MV-4-11 (cell line): ENCODE measurements around the gene ACSS3.

ENCODE experiments used
- DNase-seq: peaks from one replicate; lab custom pipeline; 2025; lab: John Stamatoyannopoulos, UW

The ACSS3 gene

DNA sequence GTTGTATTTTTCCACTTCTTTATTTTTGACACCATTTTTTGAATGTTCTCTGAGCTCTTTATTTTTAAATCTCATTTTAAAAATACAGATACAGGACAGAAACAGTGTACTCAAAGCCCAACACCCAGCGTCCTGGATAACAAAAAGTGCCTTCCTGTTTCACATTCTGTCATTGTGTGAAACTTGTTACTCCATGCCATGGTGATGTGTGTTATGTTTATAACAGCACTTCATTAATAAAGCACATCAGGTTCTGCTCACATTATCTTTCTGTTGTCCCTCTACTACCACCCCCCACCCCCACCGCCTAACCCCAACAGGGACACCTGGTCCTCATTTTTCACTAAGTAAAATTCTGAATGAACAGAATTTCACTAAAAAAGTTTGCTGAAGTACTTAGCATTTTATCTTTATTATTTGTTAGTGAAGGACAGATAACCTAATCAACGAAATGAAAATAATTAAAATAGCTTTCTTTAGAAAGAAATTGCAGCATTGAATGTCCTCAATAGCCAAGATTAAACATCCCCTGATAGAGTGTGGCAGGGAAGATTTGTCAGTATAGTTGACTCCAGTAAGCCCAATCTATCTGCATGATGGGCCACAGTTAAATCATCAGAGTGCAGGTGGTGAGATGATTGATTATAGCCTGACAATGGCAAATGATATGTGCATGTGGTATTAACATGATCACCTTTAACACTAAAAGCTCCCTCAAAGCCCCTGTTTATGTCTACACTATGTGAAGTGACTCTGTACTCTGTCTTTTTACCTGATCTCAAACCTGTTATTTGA, 153.9 kb downstream of the ACSS3 start:
- DNase-seq: peak; percentile 3

DNA sequence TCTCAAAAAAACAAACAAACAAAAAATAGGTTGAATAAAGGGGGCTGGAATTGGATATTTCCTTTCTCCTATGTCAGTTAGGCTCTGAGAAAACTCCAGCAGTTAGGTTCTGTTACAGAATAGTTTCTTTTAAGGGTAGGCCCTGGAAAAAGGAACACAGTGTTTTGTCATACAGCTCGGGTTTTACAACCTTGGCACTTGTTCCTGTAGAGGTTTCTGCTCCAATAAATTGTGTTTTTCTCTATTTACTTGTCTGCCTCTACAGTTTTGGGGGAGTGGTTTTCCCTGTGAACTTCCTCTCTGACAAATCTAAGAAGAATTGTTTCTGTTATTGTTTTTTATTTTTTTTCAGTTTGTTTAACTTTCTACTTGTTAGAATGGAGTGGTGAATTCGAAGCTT, 167.6 kb downstream of the ACSS3 start:
- no peak for DNase-seq

DNA sequence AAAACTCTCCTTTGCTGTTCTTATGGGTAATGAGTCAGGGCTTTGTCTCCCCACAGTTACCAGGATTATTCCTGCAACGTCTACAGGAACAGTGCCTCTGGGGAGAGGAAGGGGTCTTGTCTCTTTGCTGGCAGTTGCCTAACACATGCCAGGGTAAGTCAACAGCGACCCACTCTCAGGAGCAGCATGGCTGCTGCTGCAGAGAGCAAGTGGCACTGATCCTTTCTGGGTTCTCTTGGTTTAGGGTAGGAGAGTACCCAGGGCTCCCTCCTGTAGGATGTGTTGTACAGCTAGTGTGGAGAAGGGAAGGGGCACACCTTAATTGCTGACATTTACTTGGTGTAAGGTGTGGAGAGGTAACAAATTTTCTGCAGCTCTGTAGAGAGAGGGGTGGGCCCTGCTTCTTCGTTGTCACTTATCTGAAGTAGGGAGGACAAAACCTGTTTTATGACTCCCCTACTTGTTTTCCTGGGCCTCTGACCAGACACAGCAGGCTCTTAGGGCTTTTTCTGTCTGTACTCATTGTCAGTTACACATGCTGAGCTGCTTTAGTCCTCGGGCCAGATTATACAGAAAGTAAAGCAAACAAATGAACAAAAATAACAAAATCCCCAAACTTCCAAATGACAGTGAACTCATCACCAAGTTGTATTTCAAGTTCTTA, 168.2 kb downstream of the ACSS3 start:
- no peak for DNase-seq

DNA sequence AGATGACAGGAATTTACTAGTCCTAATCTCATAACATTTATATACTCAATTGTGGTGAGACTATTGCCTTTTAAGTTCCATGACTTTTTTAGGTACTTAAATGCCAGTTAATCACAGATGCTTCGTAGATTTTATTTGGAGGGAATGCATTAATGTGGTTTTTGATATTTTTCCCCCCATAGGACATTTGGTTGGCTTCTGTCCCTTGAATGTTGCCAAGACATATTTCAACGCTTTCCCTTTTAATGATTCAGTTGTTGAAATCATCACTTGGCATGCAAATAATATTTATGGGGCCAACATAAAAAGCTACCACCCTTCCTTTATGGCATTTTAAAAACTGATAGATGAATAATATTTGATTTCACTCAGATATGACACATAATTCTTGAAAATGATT, 172.1 kb downstream of the ACSS3 start:
- no peak for DNase-seq

DNA sequence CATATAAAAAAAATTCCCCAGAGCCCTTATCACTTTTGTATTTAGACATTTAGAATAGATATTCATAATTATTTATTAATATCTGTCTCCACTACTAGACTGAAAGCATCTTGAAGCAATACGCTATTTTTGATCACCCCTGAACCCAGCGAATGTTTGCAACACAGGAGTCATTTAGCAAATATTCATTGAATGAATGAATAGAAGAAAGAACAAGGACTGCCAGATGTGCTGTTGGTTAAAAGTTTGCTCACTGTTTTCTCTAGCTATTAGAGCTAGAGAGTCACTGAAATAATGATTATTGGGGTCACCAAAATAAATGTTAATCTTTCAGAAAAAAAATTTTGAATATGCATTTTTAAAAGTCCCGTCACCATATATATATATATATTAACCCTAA, 174.3 kb downstream of the ACSS3 start:
- no peak for DNase-seq

DNA sequence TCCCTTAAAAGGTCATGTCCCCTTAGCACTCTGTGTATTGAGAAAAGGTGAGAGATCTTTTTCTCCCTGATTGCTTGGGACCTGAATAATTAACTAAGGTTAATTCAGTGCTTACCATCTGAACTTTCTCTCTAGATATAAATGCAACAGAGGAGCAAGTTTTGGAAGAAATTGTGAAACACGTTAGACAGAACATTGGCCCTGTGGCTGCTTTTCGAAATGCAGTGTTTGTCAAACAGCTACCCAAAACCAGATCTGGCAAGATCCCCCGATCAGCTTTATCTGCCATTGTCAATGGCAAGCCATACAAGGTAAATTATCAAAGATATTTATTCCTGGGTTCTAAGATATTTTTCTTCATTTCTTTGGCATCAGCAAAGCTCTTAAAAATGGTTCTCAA, 175.5 kb downstream of the ACSS3 start:
- DNase-seq: no peak

DNA sequence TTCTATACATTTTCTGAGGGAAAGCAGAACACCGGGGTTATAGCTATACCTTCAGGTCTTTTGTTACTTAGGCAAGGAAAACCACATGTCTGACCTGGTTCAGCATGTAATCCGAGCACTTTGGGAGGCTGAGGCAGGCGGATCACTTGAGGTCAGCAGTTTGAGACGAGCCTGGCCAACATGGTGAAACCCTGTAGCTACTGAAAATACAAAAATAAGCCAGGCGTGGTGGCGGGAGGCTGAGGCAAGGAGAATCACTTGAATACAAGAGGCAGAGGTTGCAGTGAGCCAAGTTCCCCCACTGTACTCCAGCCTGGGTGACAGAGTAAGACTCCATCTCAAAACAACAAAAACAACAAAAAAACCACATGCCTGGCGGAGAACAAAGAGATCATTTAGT, 177.6 kb downstream of the ACSS3 start:
- DNase-seq: no peak

DNA sequence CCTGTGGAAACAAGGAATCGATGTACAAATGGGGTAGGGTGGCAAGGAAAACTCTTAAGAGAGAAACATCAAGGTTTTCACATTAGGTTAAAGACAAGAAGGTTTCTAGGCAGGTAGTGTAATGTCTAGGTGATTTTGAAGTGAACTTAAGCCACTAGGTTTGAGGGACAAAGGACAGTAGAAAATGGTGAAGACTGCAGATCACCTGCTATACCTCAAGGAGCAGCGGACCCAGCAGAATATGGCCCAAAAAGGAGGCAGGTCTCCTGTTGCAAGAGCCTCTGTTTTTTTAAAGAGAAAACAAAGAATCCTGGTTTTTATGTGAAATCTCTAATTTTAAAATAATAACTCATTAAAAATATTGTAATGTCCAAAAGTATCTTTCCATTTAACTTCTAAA, 178.1 kb downstream of the ACSS3 start:
- DNase-seq: no peak

DNA sequence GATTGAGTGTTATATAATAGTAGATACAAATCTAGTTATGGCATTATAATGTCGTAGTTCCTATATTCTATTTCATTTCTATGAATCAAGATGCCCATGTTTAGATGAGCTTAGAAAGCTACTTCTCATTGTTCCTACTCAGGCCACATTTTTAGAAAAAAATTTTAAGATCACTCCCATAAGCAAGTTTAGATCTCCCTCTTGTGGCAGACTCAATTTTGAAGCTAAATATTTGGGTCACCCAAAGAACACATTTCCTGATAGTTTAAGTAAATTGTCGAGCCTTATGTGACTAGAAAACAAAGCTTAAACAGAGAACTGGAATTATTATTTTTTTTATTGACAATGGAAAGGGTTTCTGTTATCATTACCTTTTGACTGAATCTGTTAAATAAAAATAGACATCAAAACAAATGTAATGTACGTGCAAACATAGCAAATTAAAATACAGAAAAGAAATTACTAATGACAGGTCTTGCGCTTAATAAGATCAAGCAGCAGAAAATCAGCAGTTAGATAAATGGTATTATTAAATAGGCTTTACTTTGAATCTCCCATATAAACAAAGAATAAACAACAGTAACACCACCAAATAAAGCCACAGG, 180.2 kb downstream of the ACSS3 start:
- peak; percentile 19 for DNase-seq

DNA sequence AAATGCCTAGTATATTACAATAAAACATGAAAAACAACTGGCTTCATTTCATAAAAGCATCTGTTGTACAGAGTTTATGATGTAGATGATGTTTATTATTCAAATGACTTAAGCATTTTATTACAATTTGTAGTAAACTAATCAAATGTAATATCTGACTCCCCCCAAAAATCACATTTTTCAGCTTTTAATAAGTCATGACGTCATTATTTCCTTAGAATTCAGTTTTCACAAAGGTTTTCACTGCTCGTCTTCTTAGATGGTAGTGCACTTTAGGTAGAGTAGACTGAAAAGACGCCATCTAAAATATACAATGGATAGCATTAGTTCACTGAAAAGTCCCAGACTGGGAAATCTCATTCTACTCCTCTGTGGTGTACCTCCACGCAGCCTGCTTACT, 181.5 kb downstream of the ACSS3 start:
- DNase-seq: no peak

DNA sequence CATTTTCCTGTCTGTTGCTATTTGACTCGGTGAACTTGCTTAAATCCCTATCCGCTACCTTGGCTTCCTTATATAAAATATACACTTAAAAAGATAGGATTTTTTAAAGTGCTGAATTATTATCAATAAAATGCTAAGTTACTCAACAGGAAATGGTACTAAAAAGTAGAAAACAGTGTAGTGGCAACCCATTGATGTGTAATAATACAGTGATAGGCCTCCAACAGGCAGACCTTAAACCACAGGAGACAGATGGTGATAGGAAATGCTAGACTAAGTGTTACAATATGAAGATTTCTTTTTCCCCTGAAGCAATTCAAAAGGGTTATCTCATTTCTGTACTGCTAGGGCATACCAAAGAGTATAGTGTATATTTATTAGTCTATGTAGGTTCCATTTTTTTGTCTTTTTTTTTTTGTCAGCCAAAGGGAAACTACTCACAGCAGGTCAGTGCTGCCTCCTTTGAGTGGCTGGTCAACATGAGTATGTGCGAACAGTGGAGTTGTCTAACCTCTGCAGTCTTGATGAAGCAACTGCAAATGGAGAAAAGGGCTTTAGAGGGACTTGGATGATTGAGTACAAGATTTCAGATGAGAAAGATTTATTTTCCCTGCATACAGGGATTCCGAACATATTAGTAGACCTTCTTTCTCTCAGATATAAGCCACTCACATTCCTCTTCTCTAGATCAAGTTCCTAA, 183.8 kb downstream of the ACSS3 start:
- no peak for DNase-seq

DNA sequence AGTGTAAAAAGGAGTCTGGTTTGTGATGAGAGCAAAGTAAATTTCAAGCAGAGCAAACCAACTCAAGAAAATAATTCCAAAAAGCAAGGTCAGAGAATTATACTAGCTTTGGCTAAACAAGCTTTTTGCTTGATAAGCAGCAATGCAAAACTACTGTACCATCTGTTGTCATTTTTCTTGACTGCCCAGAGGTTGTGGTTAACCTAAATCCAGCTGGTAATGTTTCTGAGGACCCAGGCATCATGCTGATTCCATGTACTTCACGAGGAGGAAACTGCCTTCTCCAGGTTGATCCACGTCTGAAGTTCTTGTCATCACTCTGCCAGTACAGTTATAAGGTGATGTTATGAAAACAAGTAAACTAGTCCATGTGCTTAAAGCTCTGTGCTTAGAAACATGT, 185.2 kb downstream of the ACSS3 start:
- DNase-seq: no peak

DNA sequence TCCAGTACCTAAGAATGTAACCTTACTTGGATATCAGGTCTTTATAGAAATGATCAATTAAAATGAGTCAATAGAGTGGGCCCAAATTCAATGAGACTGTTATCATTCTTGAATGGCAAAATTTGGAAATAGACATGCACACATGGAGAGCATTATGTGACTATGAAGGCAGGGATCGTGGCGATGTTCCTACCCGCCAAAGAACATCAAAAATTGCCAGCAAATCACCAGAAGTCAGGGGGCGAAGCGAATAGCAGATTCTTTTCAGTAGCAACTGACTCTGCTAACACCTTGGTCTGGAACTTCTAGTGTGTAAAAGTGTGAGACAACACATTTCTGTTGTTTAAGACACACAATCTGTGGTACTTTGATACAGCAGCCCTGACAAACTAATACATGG, 192.5 kb downstream of the ACSS3 start:
- no peak for DNase-seq

DNA sequence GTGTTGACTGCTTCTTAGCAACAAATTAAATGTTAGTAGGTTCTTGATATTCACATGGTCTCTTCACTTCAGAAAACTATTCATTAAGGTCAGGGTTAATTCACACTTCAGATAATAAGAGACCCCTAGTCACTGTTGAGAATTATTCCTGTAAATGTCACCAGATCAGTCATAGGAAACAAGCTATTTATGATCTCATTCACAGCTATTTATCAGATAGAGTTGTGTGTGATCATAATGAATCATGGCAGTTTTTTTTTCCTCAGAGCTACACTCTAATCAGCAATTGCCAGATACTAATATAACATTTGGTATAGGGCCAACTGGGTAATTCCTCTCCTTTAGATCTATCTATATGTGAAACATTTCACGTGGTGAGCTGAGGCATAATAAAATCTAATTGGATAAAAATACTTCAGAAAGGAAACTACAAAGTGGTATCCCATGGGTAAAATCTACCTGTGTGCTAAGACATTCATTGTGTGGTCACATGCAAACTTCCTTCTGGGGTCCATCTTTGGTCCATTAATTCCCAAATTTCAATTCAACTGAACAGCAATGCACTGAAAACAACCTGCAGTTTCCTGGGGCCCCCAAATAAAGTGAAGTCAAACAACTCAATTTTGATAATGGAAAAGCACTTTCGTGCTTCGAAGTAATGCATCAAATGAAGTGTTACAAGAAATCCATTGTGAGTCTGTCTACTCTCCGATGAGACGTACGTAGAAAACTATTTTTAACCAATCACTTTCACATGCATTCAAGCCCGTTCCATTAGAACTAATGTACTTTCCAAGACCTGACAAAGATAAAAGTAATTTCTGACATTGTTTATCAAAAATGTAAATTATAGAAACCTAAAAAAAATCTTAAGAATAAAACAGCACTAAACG, 197.0 kb downstream of the ACSS3 start:
- DNase-seq: no peak

DNA sequence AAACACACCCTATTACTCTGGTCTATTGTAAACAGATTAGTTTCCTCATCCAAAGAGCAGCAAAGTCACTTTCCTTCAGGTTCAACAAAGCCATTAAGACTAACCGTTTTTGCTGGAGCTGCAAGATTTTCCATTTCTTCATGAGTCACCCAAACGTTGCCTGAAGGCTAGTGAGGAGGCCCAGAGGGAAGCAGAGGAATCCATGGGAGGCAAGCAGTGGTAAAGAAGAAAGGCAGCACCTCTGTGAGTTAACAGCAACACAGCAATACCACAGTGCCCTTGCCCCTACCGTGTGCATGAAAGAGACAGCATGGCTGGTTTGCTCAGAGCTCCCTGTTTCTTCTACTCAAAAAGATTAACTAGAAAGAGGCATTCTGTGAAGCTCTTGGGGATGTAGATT, 206.3 kb downstream of the ACSS3 start:
- DNase-seq: no peak

DNA sequence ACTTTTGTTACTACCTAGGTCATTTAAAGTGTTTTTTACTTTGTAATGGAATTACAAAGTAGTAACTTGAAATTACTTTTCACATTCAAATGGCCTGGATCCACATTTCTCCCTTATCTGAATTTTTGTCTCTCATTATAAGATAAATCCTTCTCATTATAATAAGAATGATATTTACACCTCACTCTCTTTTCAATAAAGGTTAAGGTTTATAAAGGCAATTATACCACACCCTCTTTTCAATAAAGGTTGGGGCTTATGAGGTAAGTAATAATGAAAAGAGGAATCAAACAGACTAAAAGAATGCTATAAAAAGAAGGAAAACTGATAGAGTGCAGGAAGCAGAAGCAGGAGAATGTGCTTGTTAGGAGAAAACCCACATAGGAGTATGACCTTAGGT, 210.8 kb downstream of the ACSS3 start:
- no peak for DNase-seq

DNA sequence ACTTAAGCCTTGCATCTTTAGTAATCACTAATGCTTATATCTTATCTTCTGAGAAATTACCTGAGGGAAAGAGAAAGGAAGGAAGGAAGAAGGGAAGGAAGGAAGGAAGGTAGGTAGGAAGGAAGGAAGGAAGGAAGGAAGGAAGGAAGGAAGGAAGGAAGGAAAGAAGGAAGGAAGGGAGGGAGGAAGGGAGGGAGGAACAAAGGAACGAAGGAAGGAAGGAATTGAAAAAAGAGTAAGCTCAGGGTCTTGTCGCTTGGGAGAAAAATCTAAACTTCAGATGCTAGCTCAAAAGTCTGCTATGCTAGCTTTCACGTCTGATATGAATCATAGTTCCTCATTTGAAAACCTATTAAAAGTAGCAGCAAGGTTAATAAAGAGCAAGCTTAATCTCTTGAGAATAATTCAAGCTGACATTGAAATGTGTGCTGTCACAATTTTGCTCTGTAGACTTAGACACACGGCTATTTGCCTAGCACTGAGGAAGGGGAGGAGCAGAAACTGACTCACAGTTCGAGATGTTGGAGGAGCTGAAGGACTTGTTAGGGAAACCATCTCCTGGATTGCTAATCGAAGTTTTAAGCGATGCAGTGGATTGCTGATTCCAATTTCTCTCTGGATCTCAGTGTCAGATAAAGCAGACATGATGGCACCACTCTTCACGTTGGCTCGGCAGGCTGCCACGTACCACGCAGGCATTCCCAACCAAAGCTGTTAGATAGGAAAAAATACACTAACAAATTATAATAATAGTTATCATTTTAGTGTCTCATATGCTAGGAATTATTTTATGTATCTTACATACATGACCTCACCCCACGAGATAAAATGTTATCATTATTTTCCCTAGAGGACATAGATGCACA, 216.7 kb downstream of the ACSS3 start:
- no peak for DNase-seq

DNA sequence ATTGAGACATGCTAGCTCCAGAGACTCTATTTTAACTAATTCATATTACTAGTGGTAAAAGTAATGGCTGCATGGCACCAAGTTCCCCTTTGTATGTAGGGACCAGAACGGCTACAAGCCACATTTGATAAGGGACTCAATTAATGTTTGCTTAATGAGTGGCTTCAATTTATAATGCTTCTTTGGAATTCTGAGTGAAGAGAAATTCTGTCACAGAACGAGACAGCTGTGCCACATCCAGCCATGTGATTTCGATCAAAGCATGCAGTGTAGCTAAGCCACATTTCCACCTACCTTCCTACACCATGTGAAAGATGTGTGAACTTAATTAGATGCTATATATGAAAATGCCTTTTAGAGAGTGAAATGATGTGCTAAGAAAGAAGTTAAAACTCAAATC, 217.4 kb downstream of the ACSS3 start:
- no peak for DNase-seq

DNA sequence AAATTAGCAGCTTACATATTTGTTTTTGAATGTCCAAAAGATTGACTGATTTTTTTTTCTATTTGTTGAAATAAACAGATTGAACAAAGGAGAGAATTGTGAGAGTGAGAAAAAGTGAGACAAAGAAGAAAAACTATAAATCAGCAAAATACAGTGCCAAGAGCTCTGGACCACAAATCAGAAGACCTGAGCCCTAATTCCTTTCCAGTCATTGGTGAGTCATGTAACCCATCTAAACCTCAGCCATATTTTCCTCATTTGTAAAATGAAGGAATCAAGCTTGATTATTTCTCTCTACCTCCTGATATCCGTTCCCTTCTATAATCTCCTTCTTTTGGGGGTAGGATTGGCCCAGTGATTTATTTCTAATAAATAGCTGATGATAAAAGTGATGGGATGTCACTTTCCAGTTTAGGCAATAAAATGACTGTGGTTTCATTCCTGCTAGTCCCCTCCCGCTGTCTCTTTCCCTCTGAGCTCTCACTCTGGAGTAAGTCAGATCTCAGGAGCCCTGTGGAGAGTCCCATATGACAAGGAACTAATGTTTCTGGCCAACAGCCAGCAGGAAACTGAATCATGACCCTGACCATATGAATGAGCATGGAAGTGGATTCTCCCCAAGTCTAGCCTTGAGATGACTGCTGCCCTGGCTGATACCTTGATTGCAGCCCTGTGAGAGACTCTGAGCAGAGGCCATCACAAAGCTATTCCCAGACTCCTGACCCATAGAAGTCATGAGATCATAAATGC, 218.9 kb downstream of the ACSS3 start:
- DNase-seq: no peak

DNA sequence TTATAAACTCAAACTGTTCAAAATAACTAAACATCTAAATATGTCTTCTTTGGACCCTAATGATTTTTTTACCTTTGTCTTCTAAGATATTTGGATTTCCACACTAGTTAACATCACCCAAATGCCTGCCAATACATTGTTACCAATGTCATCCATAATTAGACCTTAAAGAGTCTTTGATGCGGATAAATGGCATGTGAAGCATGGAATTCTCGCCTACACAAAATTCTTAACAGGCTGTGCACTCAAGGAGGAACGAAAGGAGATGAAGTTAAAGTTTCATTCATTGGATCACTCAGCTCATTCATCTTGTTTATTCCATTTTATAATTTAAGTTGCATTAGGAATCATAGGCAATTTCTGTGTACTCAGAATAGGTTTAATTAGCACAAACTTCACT, 219.7 kb downstream of the ACSS3 start:
- no peak for DNase-seq
